Fibroblast of peridontal ligament (primary cell): ENCODE data around the gene RIC8B.
"Not testable (repeated sequence)": the region's sequence is repeated elsewhere in the genome, so short reads cannot be mapped to it uniquely, and the experiment has no call there.

Experiments
- DNase-seq: peaks from one replicate; pipeline ENCODE4 v3.0.0-alpha.2; 2010; ENCODE audit errors: extremely low read depth

Gene RIC8B

GRCh38 chr12:106774005-106774807 is at the start of gene RIC8B:
TSS of gene RIC8B (plus strand) at chr12:106774682. CDS start at chr12:106774746, 64 bp downstream.
- peak; percentile 99 for DNase-seq

GRCh38 chr12:106724934-106725333 is 49.5 kb upstream of the RIC8B start:
- DNase-seq, result no peak

- DNase-seq, result not testable (repeated sequence)
Measured at GRCh38 chr12:106726603-106727202, 47.8 kb upstream of the RIC8B start.

GRCh38 chr12:106729611-106730010 is 44.9 kb upstream of the RIC8B start:
- no peak for DNase-seq

- DNase-seq, result no peak
Measured at GRCh38 chr12:106732890-106733289, 41.6 kb upstream of the RIC8B start.

GRCh38 chr12:106733660-106734059 is 40.8 kb upstream of the RIC8B start:
- no peak for DNase-seq

GRCh38 chr12:106736051-106736957 is 38.2 kb upstream of the RIC8B start:
- no peak for DNase-seq

- no peak for DNase-seq
Measured at GRCh38 chr12:106739318-106739717, 35.2 kb upstream of the RIC8B start.

GRCh38 chr12:106739815-106740530 is 34.5 kb upstream of the RIC8B start:
- DNase-seq, result no peak

GRCh38 chr12:106740818-106741217 is 33.7 kb upstream of the RIC8B start:
- DNase-seq, result no peak

- no peak for DNase-seq
Measured at GRCh38 chr12:106741247-106741646, 33.2 kb upstream of the RIC8B start.

GRCh38 chr12:106743270-106743988 is 31.1 kb upstream of the RIC8B start:
- DNase-seq, result no peak

- DNase-seq, result no peak
Measured at GRCh38 chr12:106744600-106744999, 29.9 kb upstream of the RIC8B start.

- no peak for DNase-seq
Measured at GRCh38 chr12:106745181-106745745, 29.2 kb upstream of the RIC8B start.

GRCh38 chr12:106747973-106748436 is 26.5 kb upstream of the RIC8B start:
- DNase-seq, result no peak

GRCh38 chr12:106750524-106750923 is 24.0 kb upstream of the RIC8B start:
- DNase-seq, result no peak

GRCh38 chr12:106753526-106753925 is 21.0 kb upstream of the RIC8B start:
- DNase-seq, result no peak

GRCh38 chr12:106754331-106754730 is 20.2 kb upstream of the RIC8B start:
- DNase-seq, result no peak

- DNase-seq, result no peak
Measured at GRCh38 chr12:106757623-106758348, 16.7 kb upstream of the RIC8B start.
